Prostate gland (tissue), 2 donors: ENCODE results near the gene SLC8A3.

ENCODE experiments used
- CTCF ChIP-seq, 4 experiments: fragments of 200-600 bp in 2 of 4; fragments of 450-650 bp in 2 of 4; sonication (generic) in 2 of 4; IDR thresholded peaks; 1 replicate in 3 of 4; 2 replicates in 1 of 4; pipeline ENCODE4 v1.5.1; 2016 to 2019; ENCODE audit warnings: antibody characterized with exemption in 4 of 4, mild to moderate bottlenecking in 2 of 4, moderate library complexity in 2 of 4
- POLR2A ChIP-seq: fragments of 450-650 bp; IDR thresholded peaks from one replicate; pipeline ENCODE4 v1.6.1; 2016; ENCODE audit warnings: antibody characterized with exemption, mild to moderate bottlenecking
- POLR2AphosphoS5 ChIP-seq: sonication (generic); formaldehyde crosslinking; IDR thresholded peaks from one replicate; pipeline ENCODE4 v1.6.1; 2017; ENCODE audit warnings: antibody characterized with exemption

GRCh38 chr14:70168406-70168805 lies 20.3 kb downstream of the SLC8A3 start:
- TF ChIP-seq POLR2A (no peak), CTCF (IDR thresholded peaks at IDR 0.05) (no peak), POLR2AphosphoS5 (no peak)
